MM.1S (cell line): ENCODE data around the gene LPIN1.

Experiments
- DNase-seq: peaks from one replicate; pipeline ENCODE4 v3.0.0-alpha.2; 2015
- H2AFZ ChIP-seq: fragments of 300-600 bp; sonication (generic); 2 replicates; pipeline ENCODE4 v1.6.0; 2016; ENCODE audit warnings: antibody characterized with exemption, low read length
- H3F3A ChIP-seq: fragments of 300-600 bp; sonication (generic); 2 replicates; pipeline ENCODE4 v1.6.1; 2016; ENCODE audit warnings: mild to moderate bottlenecking, antibody characterized with exemption, low read length, moderate library complexity, mixed read lengths; ENCODE audit not compliant: insufficient read depth
- H3K27ac ChIP-seq: fragments of 300-600 bp; sonication (generic); 2 replicates; pipeline ENCODE4 v1.5.1; 2016; ENCODE audit warnings: mild to moderate bottlenecking, low read length
- H3K27me3 ChIP-seq: fragments of 300-600 bp; sonication (generic); replicated peaks from 2 replicates; pipeline ENCODE4 v1.6.0; 2016; ENCODE audit warnings: low read length; ENCODE audit not compliant: insufficient read depth
- H3K36me3 ChIP-seq: fragments of 300-600 bp; sonication (generic); replicated peaks from 2 replicates; pipeline ENCODE4 v1.6.1; 2016; ENCODE audit warnings: mild to moderate bottlenecking, low read length, mixed read lengths; ENCODE audit not compliant: insufficient read depth
- H3K4me1 ChIP-seq: fragments of 300-600 bp; sonication (generic); 2 replicates; pipeline ENCODE4 v1.6.1; 2016; ENCODE audit warnings: low read length, mixed read lengths
- H3K4me2 ChIP-seq: fragments of 300-600 bp; sonication (generic); 2 replicates; pipeline ENCODE4 v1.6.0; 2016; ENCODE audit warnings: low read depth, low read length
- H3K4me3 ChIP-seq: fragments of 300-600 bp; sonication (generic); 2 replicates; pipeline ENCODE4 v1.5.1; 2016; ENCODE audit warnings: low read length, mixed read lengths
- H3K79me2 ChIP-seq: fragments of 300-600 bp; sonication (generic); 2 replicates; pipeline ENCODE4 v1.6.1; 2016; ENCODE audit warnings: mixed run types, low read length, mixed read lengths
- H3K9ac ChIP-seq: fragments of 300-600 bp; sonication (generic); 2 replicates; pipeline ENCODE4 v1.6.1; 2016; ENCODE audit warnings: low read length, mixed read lengths
- H3K9me2 ChIP-seq: fragments of 300-600 bp; sonication (generic); replicated peaks from 2 replicates; pipeline ENCODE4 v1.6.1; 2016; ENCODE audit warnings: mild to moderate bottlenecking, low read length, mixed read lengths; ENCODE audit not compliant: insufficient read depth
- H3K9me3 ChIP-seq: fragments of 300-600 bp; sonication (generic); replicated peaks from 2 replicates; pipeline ENCODE4 v1.6.1; 2016; ENCODE audit warnings: mild to moderate bottlenecking, low read length, mixed read lengths; ENCODE audit not compliant: insufficient read depth
- H4K20me1 ChIP-seq: fragments of 300-600 bp; sonication (generic); 2 replicates; pipeline ENCODE4 v1.6.1; 2016; ENCODE audit warnings: mild to moderate bottlenecking, low read length, moderate library complexity, mixed read lengths; ENCODE audit not compliant: insufficient read depth
- EZH2 ChIP-seq: fragments of 300-600 bp; sonication (generic); optimal IDR thresholded peaks from 2 replicates; pipeline ENCODE3; 2017; ENCODE audit warnings: low read depth, mild to moderate bottlenecking, antibody characterized with exemption, low read length, mixed read lengths
- EZH2phosphoT487 ChIP-seq: fragments of 300-600 bp; sonication (generic); IDR thresholded peaks from 2 replicates; pipeline ENCODE4 v1.6.1; 2018; ENCODE audit warnings: antibody characterized with exemption, low read length
- TF ChIP-seq, protein P1 (sequence below): fragments of 300-600 bp; sonication (generic); IDR thresholded peaks from 2 replicates; pipeline ENCODE4 v1.5.1; 2016; ENCODE audit warnings: antibody characterized with exemption, low read length, mixed read lengths

The LPIN1 gene

DNA sequence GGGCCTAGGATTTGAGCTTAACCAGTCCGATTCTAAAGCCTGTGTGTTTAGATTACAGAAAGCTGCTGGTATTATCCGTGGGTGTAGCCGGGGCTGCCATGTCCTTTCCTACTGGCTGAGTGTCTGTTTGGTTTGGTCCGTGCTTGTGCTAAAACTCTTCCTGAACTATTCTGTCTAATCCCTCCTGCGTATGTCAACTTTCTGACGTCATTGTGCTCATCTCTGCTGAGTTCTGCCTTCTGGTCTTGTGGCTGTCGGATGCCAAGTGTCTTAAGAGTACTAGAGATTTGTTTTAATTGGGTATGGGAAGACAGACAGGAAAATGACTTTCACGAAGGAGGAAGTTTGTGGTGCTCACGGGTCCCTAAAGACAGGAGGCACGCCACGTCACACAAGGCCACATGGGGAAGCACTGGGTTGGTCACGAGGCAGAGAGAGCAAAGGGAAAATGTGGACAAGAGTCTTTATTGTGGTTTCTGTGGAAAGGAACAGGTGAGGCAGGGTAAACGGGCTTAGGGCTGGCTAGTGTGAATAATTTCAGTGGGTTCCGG lies 44.6 kb upstream of the LPIN1 start:
- H3K27ac ChIP-seq, result no peak overlapping the region
- H3K9me2 ChIP-seq, result no peaks in the 10 kb centered on the region
- H3K4me2 ChIP-seq, result no peak overlapping the region
- H3F3A ChIP-seq, result no peaks in the 10 kb centered on the region
- no peaks in the 10 kb centered on the region for H3K79me2 ChIP-seq
- H4K20me1 ChIP-seq, result no peaks in the 10 kb centered on the region
- H3K4me1 ChIP-seq, result no peaks in the 10 kb centered on the region
- no peaks in the 10 kb centered on the region for H3K27me3 ChIP-seq
- TF ChIP-seq, protein P1, sequence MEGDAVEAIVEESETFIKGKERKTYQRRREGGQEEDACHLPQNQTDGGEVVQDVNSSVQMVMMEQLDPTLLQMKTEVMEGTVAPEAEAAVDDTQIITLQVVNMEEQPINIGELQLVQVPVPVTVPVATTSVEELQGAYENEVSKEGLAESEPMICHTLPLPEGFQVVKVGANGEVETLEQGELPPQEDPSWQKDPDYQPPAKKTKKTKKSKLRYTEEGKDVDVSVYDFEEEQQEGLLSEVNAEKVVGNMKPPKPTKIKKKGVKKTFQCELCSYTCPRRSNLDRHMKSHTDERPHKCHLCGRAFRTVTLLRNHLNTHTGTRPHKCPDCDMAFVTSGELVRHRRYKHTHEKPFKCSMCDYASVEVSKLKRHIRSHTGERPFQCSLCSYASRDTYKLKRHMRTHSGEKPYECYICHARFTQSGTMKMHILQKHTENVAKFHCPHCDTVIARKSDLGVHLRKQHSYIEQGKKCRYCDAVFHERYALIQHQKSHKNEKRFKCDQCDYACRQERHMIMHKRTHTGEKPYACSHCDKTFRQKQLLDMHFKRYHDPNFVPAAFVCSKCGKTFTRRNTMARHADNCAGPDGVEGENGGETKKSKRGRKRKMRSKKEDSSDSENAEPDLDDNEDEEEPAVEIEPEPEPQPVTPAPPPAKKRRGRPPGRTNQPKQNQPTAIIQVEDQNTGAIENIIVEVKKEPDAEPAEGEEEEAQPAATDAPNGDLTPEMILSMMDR, result no peak
- TF ChIP-seq EZH2 (no peak), EZH2phosphoT487 (no peak)
- no peak overlapping the region for H2AFZ ChIP-seq
- no peak overlapping the region for H3K4me3 ChIP-seq
- no peak overlapping the region for H3K9ac ChIP-seq
- no peak for DNase-seq
- no peaks in the 10 kb centered on the region for H3K9me3 ChIP-seq
- H3K36me3 ChIP-seq, result no peaks in the 10 kb centered on the region

DNA sequence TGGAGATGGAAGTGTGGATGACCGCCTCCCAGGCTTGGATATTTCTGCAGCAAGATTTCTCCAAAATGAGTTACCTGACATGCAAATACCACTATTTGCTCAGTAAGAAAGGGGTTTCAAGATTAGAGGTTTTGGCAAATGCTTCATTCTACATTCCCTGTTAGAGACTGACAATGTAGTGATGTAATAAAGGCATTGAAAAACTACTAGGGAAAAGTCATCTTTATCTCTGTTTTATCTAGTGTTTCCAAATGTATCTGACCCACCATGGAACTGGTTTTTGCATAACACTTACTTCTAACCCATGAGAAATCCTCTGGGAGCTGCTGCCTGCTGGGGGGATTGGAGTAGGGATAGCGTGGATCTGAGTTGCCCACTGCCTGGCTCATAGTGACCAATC lies 43.5 kb upstream of the LPIN1 start:
- Histone ChIP-seq H3K79me2 (no peaks in the 10 kb centered on the region), H3K27ac (no peak overlapping the region), H3K36me3 (no peaks in the 10 kb centered on the region), H4K20me1 (no peaks in the 10 kb centered on the region), H3K4me3 (no peak overlapping the region), H3K9me2 (no peaks in the 10 kb centered on the region), H2AFZ (no peak overlapping the region), H3K4me2 (no peak overlapping the region), H3K9ac (no peak overlapping the region), H3K4me1 (no peaks in the 10 kb centered on the region), H3K27me3 (no peaks in the 10 kb centered on the region), H3K9me3 (no peaks in the 10 kb centered on the region), H3F3A (no peaks in the 10 kb centered on the region)
- TF ChIP-seq, protein P1, result no peak
- TF ChIP-seq EZH2, result no peak
- TF ChIP-seq EZH2phosphoT487, result no peak
- DNase-seq, result no peak

DNA sequence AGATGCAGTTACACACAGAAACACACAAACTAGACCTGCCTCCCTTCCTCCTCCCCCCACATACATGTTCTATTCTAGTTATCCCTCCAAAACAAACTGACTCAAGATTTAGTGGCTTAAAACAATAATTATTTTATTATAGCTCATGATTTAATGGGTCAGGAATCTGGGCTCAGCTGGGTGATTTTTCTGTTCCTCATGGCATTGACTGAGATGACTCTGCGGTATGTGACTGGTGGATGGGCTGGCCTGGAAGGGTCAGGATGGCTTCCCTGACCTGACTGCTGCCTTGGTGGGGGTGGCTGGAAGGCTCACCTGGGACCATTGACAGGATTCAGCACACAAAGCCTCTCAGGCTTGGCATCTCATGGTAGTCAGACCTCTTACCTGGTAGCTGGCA lies 42.7 kb upstream of the LPIN1 start:
- Histone ChIP-seq H3K9me3 (no peaks in the 10 kb centered on the region), H3K9me2 (no peaks in the 10 kb centered on the region), H3K9ac (no peak overlapping the region), H3K4me3 (no peak overlapping the region), H3K4me1 (no peaks in the 10 kb centered on the region), H4K20me1 (no peaks in the 10 kb centered on the region), H2AFZ (no peak overlapping the region), H3K79me2 (no peaks in the 10 kb centered on the region), H3K27ac (no peak overlapping the region), H3F3A (no peaks in the 10 kb centered on the region), H3K4me2 (no peak overlapping the region), H3K36me3 (no peaks in the 10 kb centered on the region), H3K27me3 (no peaks in the 10 kb centered on the region)
- no peak for DNase-seq
- TF ChIP-seq, protein P1, result no peak
- TF ChIP-seq EZH2phosphoT487 (no peak), EZH2 (no peak)
